WTC11 (cell line): Measurements from ENCODE around the gene SYNM. TPM values are rescaled to one million over a fixed set of nuclear protein-coding genes. Genes with fewer than 3 reads are reported as not detected.

Source experiments
- ATAC-seq: fragments of 200-7000 bp; cut with Tn5 transposase; 2 replicates; pipeline ENCODE4 v1.10.0; 2021; ENCODE audit warnings: mild to moderate bottlenecking, moderate library complexity
- CTCF ChIA-PET: fragments of 300-600 bp; sonication (Branson Sonifier 250); formaldehyde crosslinking; loops from one replicate; lab custom pipeline; 2021; ENCODE audit warnings: antibody characterized with exemption; lab: Charles Lee
- POLR2A ChIA-PET: fragments of 350-600 bp; sonication (Branson Sonifier 250); formaldehyde crosslinking; loops from one replicate; lab custom pipeline; 2021; ENCODE audit warnings: antibody characterized with exemption; lab: Charles Lee
- DNase-seq: peaks from one replicate; pipeline ENCODE4 v3.0.0; 2021; ENCODE audit warnings: low spot score
- H3K27ac Mint-ChIP-seq: 2 replicates; pipeline ENCODE4 v1.8.0; 2021; ENCODE audit warnings: mixed read lengths
- H3K27me3 Mint-ChIP-seq: 2 replicates; pipeline ENCODE4 v1.8.0; 2021; ENCODE audit warnings: low read depth, mild to moderate bottlenecking, moderate library complexity, mixed read lengths
- H3K36me3 Mint-ChIP-seq: 2 replicates; pipeline ENCODE4 v1.8.0; 2021; ENCODE audit warnings: mixed read lengths
- H3K4me1 Mint-ChIP-seq: 2 replicates; pipeline ENCODE4 v1.8.0; 2022; ENCODE audit warnings: mixed read lengths
- H3K4me3 Mint-ChIP-seq: 2 replicates; pipeline ENCODE4 v1.8.0; 2021; ENCODE audit warnings: mild to moderate bottlenecking, moderate library complexity, mixed read lengths
- H3K9me3 Mint-ChIP-seq: 2 replicates; pipeline ENCODE4 v1.8.0; 2021; ENCODE audit warnings: mixed read lengths
- CBFB ChIP-seq: sonication (generic); formaldehyde crosslinking; IDR thresholded peaks from 2 replicates; pipeline ENCODE4 v1.8.1; 2022; ENCODE audit warnings: mild to moderate bottlenecking, low read depth, missing genetic modification reagents
- ELF4 ChIP-seq: sonication (generic); formaldehyde crosslinking; IDR thresholded peaks from 2 replicates; pipeline ENCODE4 v1.8.1; 2022; ENCODE audit warnings: low read depth, mild to moderate bottlenecking, moderate library complexity, missing genetic modification reagents
- NFATC4 ChIP-seq: fragments of 250-450 bp; sonication (Bioruptor Pico); IDR thresholded peaks from 2 replicates; pipeline ENCODE4 v1.9.0; 2021; ENCODE audit warnings: mild to moderate bottlenecking
- PRRX2 ChIP-seq: fragments of 250-450 bp; sonication (Bioruptor Pico); IDR thresholded peaks from 2 replicates; pipeline ENCODE4 v1.8.0; 2021; ENCODE audit warnings: mild to moderate bottlenecking
- SOX15 ChIP-seq: fragments of 250-450 bp; sonication (Bioruptor Pico); IDR thresholded peaks from 2 replicates; pipeline ENCODE4 v1.9.0; 2021; ENCODE audit warnings: mild to moderate bottlenecking
- TEAD4 ChIP-seq: sonication (generic); formaldehyde crosslinking; IDR thresholded peaks from 2 replicates; pipeline ENCODE4 v1.8.0; 2022; ENCODE audit warnings: mild to moderate bottlenecking, missing genetic modification reagents
- ZNF671 ChIP-seq: fragments of 250-450 bp; sonication (Bioruptor Pico); IDR thresholded peaks from 2 replicates; pipeline ENCODE4 v1.8.0; 2021; ENCODE audit warnings: mild to moderate bottlenecking
- total RNA-seq: library from RNA; stranded (reverse); gene quantifications from 3 replicates; pipeline ENCODE4 v1.2.3, GENCODE V29; 2021
- TF ChIP-seq, protein P1 (sequence below): sonication (generic); formaldehyde crosslinking; IDR thresholded peaks from 2 replicates; pipeline ENCODE4 v1.8.0; 2023; ENCODE audit warnings: mild to moderate bottlenecking, missing genetic modification reagents
- TF ChIP-seq, protein P2 (sequence below): sonication (generic); formaldehyde crosslinking; IDR thresholded peaks from 2 replicates; pipeline ENCODE4 v1.8.0; 2022; ENCODE audit warnings: mild to moderate bottlenecking, missing genetic modification reagents
- TF ChIP-seq, protein P3 (sequence below): sonication (generic); formaldehyde crosslinking; IDR thresholded peaks from 2 replicates; pipeline ENCODE4 v1.8.1; 2023; ENCODE audit warnings: mild to moderate bottlenecking, missing genetic modification reagents
- TF ChIP-seq, protein P4 (sequence below): sonication (generic); formaldehyde crosslinking; IDR thresholded peaks from 2 replicates; pipeline ENCODE4 v1.8.1; 2022; ENCODE audit warnings: low read depth, mild to moderate bottlenecking, moderate library complexity, missing genetic modification reagents, borderline replicate concordance
- TF ChIP-seq, protein P5 (sequence below): sonication (generic); formaldehyde crosslinking; IDR thresholded peaks from 2 replicates; pipeline ENCODE4 v1.8.0; 2022; ENCODE audit warnings: mild to moderate bottlenecking, missing genetic modification reagents
- TF ChIP-seq, protein P6 (sequence below): sonication (generic); formaldehyde crosslinking; IDR thresholded peaks from 2 replicates; pipeline ENCODE4 v1.8.1; 2023; ENCODE audit warnings: mild to moderate bottlenecking, missing genetic modification reagents, moderate library complexity

SYNM gene
- total RNA-seq, 1 experiment from 2014 or later = 2.2 TPM

DNA sequence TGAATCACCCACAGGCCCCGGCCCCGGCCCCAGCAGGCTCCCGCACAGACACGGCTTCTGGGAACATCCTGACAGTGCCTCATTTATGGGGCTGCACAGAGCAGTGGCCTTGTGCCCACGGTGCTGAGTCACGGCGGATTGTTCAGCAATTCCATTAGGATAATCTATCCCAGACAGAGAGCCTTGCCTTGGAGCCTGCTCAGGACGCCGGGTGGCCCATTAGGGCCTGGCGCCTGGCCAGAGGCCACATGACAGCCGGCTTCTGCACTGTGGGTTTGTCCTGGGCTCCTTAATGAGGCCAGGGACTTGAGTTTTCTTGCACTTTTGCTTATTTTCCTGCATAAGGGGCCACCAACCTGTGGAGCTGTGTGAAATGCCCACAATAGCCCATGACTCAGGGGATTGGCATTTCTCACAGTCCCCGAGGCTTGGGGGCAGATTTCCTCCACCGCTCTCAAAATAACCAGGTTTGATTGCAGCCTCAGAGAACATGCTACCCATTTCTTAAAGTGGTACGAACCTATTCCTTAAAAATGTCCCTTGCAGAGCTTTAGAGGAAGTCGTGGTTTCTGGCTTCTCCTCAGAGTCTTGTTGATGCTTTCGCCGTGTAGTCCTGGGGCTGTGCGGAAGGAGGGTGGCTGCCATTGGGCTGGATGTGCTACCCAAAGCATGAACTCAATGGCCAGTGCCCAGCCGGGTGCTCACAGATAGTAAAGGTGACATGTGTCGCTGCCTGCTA lies 19.0 kb downstream of the SYNM start (continued):
- TF ChIP-seq, protein P1, sequence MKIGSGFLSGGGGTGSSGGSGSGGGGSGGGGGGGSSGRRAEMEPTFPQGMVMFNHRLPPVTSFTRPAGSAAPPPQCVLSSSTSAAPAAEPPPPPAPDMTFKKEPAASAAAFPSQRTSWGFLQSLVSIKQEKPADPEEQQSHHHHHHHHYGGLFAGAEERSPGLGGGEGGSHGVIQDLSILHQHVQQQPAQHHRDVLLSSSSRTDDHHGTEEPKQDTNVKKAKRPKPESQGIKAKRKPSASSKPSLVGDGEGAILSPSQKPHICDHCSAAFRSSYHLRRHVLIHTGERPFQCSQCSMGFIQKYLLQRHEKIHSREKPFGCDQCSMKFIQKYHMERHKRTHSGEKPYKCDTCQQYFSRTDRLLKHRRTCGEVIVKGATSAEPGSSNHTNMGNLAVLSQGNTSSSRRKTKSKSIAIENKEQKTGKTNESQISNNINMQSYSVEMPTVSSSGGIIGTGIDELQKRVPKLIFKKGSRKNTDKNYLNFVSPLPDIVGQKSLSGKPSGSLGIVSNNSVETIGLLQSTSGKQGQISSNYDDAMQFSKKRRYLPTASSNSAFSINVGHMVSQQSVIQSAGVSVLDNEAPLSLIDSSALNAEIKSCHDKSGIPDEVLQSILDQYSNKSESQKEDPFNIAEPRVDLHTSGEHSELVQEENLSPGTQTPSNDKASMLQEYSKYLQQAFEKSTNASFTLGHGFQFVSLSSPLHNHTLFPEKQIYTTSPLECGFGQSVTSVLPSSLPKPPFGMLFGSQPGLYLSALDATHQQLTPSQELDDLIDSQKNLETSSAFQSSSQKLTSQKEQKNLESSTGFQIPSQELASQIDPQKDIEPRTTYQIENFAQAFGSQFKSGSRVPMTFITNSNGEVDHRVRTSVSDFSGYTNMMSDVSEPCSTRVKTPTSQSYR (CRISPR knock-in tag) = no peak
- no peak for TF ChIP-seq PRRX2
- TF ChIP-seq, protein P2, sequence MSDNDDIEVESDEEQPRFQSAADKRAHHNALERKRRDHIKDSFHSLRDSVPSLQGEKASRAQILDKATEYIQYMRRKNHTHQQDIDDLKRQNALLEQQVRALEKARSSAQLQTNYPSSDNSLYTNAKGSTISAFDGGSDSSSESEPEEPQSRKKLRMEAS (CRISPR knock-in tag) = no peak
- no peak for TF ChIP-seq NFATC4 (CRISPR knock-in tag)

DNA sequence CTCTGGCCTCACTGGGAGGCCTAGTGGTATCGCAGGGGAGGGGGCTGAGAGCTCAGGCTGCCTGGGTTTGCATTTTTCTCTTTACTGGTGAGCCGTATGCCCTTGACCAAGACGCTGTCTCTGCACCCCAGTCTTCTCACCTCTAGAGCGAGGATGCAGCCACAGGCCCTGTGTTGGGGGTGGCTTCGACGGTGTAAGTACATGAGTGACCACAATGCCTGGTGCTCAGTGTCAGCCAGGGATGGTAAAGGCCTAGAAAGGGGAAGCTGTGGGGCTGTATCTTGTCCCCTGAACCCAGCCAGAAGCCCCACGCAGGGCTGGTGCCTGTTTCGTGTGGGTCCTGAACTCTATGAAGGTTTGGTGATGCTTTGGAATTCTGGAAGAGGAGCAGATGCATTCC lies 19.8 kb downstream of the SYNM start:
- CTCF ChIA-PET = interaction anchor here (2.0 kb wide), 1 partner anchor 24 kb away, joined by 10 read pairs; no protein-coding TSS in a partner anchor
- Mint-ChIP-seq H3K27me3 (no peaks in the 10 kb centered on the region; the same call in 1 of the 2 replicates), H3K4me3 (no peak overlapping the region), H3K9me3 (no peaks in the 10 kb centered on the region), H3K4me1 (peaks cover 24% of the 10 kb centered on the region), H3K36me3 (no peaks in the 10 kb centered on the region), H3K27ac (no peak overlapping the region)
- no peak for ATAC-seq
- no peak for TF ChIP-seq ELF4 (CRISPR knock-in tag)
- TF ChIP-seq TEAD4 (CRISPR knock-in tag) = no peak
- TF ChIP-seq, protein P3, sequence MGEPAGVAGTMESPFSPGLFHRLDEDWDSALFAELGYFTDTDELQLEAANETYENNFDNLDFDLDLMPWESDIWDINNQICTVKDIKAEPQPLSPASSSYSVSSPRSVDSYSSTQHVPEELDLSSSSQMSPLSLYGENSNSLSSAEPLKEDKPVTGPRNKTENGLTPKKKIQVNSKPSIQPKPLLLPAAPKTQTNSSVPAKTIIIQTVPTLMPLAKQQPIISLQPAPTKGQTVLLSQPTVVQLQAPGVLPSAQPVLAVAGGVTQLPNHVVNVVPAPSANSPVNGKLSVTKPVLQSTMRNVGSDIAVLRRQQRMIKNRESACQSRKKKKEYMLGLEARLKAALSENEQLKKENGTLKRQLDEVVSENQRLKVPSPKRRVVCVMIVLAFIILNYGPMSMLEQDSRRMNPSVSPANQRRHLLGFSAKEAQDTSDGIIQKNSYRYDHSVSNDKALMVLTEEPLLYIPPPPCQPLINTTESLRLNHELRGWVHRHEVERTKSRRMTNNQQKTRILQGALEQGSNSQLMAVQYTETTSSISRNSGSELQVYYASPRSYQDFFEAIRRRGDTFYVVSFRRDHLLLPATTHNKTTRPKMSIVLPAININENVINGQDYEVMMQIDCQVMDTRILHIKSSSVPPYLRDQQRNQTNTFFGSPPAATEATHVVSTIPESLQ = no peak
- TF ChIP-seq, protein P2 (CRISPR knock-in tag) = no peak
- no peak for TF ChIP-seq ZNF671
- TF ChIP-seq, protein P4, sequence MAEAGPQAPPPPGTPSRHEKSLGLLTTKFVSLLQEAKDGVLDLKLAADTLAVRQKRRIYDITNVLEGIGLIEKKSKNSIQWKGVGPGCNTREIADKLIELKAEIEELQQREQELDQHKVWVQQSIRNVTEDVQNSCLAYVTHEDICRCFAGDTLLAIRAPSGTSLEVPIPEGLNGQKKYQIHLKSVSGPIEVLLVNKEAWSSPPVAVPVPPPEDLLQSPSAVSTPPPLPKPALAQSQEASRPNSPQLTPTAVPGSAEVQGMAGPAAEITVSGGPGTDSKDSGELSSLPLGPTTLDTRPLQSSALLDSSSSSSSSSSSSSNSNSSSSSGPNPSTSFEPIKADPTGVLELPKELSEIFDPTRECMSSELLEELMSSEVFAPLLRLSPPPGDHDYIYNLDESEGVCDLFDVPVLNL (CRISPR knock-in tag) = no peak
- TF ChIP-seq, protein P5, sequence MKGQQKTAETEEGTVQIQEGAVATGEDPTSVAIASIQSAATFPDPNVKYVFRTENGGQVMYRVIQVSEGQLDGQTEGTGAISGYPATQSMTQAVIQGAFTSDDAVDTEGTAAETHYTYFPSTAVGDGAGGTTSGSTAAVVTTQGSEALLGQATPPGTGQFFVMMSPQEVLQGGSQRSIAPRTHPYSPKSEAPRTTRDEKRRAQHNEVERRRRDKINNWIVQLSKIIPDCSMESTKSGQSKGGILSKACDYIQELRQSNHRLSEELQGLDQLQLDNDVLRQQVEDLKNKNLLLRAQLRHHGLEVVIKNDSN = no peak
- TF ChIP-seq, protein P6, sequence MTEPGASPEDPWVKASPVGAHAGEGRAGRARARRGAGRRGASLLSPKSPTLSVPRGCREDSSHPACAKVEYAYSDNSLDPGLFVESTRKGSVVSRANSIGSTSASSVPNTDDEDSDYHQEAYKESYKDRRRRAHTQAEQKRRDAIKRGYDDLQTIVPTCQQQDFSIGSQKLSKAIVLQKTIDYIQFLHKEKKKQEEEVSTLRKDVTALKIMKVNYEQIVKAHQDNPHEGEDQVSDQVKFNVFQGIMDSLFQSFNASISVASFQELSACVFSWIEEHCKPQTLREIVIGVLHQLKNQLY (CRISPR knock-in tag) = no peak
- no peak for TF ChIP-seq CBFB
- no peak for TF ChIP-seq SOX15 (CRISPR knock-in tag)
- DNase-seq = no peak
- POLR2A ChIA-PET = no interaction called here
